Esophagus squamous epithelium (tissue), 5 donors: ENCODE measurements around the gene ELK1. TPM values are rescaled to one million over a fixed set of nuclear protein-coding genes. Genes with fewer than 3 reads are reported as not detected.
"Not testable (repeated sequence)": the region's sequence is repeated elsewhere in the genome, so short reads cannot be mapped to it uniquely, and the experiment has no call there.

Experiments
- DNase-seq: peaks from one replicate; lab custom pipeline; 2025; lab: John Stamatoyannopoulos, UW
- H3K27ac ChIP-seq, 4 donors: fragments of 200-600 bp; sonication (generic); one replicate each; pipeline ENCODE4 v1.5.1; 2016 to 2019; ENCODE audit warnings: mild to moderate bottlenecking in 1 of 4
- H3K27me3 ChIP-seq, 4 donors: fragments of 200-600 bp; sonication (generic); 1 replicate in 3 of 4; 2 replicates in 1 of 4; pipeline versions ENCODE4 v1.5.1 to v1.6.0; 2017 to 2021; ENCODE audit warnings: antibody characterized with exemption in 1 of 4
- H3K36me3 ChIP-seq, 3 donors: fragments of 200-600 bp; sonication (generic); one replicate each; pipeline ENCODE4 v1.5.1; 2016 to 2019
- H3K4me1 ChIP-seq, 3 donors: fragments of 200-600 bp; sonication (generic); one replicate each; pipeline ENCODE4 v1.5.1; 2017 to 2019
- H3K4me3 ChIP-seq, 4 donors: fragments of 200-600 bp; sonication (generic); 1 replicate in 3 of 4; 2 replicates in 1 of 4; pipeline ENCODE4 v1.5.1; 2016 to 2019; ENCODE audit warnings: mild to moderate bottlenecking in 2 of 4, moderate library complexity in 1 of 4
- H3K9me3 ChIP-seq, 3 donors: fragments of 200-600 bp; sonication (generic); one replicate each; pipeline ENCODE4 v1.5.1; 2016 to 2019
- POLR2A ChIP-seq, 4 donors: fragments of 450-650 bp; IDR thresholded peaks; one replicate each; pipeline ENCODE4 v1.6.1; 2017; ENCODE audit warnings: antibody characterized with exemption in 4 of 4, mild to moderate bottlenecking in 4 of 4, moderate library complexity in 3 of 4
- WGBS, 2 donors: methylation state at CpG; one replicate each; pipeline ENCODE4 v1.1.5; 2018; 5-methylcytosine and 5-hydroxymethylcytosine counted together
- intact Hi-C: fragments of 100-400 bp; cut with DNase I; formaldehyde crosslinking; loops from one replicate; pipeline ENCODE4 v1.15.0; 2022
- total RNA-seq, 4 donors: library from RNA; depleted of rRNA; stranded (reverse); fragments of >200 nt; gene quantifications; one replicate each; pipeline ENCODE4 v1.1.0, GENCODE V29; 2016
- TF ChIP-seq, protein P1 (sequence below), 6 experiments: fragments of 450-650 bp in 4 of 6; fragments of 200-600 bp in 2 of 6; sonication (generic) in 2 of 6; IDR thresholded peaks; one replicate each; pipeline ENCODE4 v1.5.1; 2016 to 2019; ENCODE audit warnings: antibody characterized with exemption in 6 of 6, mild to moderate bottlenecking in 4 of 6, moderate library complexity in 4 of 6
- donor health status: DM: yes; HTN: yes; CAD: no.

Gene ELK1
- total RNA-seq, 4 donors from 2014 or later: 11.4 to 22.6 (median 15.9) TPM

DNA sequence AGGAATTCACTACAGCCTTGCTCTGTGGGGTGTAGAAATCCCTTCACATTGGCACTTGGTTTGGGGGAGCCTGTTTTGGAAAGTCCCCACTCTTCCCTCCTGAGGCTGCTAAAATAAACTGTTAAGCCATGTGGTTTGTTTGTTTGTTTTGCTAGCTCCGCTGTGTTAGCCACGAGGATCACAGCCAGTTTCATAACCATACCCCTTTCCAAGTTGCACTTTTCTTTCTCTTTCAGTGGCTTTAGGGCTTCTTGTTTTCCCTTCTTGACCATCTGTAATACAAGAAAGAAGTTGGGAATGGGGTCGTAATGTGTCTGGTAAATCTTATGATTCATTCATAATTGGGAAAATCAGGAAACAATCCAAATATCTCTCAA is 33.5 kb upstream of the ELK1 start:
- no peak for DNase-seq
- Histone ChIP-seq H3K9me3 (no peaks in the 10 kb centered on the region), H3K36me3 (no peaks in the 10 kb centered on the region), H3K27ac (no peak overlapping the region), H3K4me3 (no peak overlapping the region), H3K4me1 (no peaks in the 10 kb centered on the region), H3K27me3 (no peaks in the 10 kb centered on the region)
- WGBS, 2 donors: 17 to 46% methylated on average over 2 to 3 of the region's 3 CpGs
- TF ChIP-seq, protein P1, sequence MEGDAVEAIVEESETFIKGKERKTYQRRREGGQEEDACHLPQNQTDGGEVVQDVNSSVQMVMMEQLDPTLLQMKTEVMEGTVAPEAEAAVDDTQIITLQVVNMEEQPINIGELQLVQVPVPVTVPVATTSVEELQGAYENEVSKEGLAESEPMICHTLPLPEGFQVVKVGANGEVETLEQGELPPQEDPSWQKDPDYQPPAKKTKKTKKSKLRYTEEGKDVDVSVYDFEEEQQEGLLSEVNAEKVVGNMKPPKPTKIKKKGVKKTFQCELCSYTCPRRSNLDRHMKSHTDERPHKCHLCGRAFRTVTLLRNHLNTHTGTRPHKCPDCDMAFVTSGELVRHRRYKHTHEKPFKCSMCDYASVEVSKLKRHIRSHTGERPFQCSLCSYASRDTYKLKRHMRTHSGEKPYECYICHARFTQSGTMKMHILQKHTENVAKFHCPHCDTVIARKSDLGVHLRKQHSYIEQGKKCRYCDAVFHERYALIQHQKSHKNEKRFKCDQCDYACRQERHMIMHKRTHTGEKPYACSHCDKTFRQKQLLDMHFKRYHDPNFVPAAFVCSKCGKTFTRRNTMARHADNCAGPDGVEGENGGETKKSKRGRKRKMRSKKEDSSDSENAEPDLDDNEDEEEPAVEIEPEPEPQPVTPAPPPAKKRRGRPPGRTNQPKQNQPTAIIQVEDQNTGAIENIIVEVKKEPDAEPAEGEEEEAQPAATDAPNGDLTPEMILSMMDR (IDR thresholded peaks at IDR 0.05): no peak
- no peak for TF ChIP-seq POLR2A (IDR thresholded peaks at IDR 0.05)
- intact Hi-C loops: no loop called here

DNA sequence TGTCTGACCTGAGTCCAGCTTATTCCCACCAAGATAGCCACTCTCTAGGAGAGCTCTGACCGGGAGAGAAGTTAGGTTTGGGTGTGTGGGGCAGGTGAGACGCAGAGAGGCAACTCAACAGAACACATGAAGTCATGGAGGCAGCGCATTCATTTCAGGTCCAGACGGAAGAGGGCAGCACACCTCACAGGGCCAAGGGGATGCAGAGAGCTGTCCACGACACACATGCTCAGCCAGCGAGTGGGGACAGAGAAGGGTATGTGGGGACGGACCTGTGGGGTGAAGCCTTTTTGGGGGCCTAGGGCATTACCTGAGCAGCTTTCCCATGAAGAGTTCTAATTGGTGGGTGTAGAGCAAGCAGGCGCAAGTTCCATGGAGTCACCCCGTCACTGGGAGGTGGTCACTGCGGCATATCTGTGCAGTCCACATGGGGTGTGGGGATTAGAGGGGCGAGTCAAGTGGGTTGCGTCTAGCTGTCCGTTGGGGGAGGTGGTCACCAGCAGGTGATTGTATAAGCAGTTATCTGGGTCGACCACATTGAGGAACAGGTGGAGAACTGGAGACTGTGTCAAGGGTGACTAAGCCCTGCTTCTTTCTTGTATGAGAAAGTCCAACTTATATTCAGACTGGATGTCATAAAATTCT is 32.9 kb upstream of the ELK1 start:
- intact Hi-C loops: no loop called here
- no peaks in the 10 kb centered on the region for H3K27me3 ChIP-seq
- 84% methylated on average over 9 of the region's 14 CpGs; no CpG with 5 or more reads in 1 of the 2 donors for WGBS, 2 donors
- TF ChIP-seq, protein P1 (IDR thresholded peaks at IDR 0.05): no peak
- TF ChIP-seq POLR2A (IDR thresholded peaks at IDR 0.05): no peak
- H3K4me1 ChIP-seq: no peaks in the 10 kb centered on the region
- no peak overlapping the region for H3K4me3 ChIP-seq
- DNase-seq: no peak
- H3K27ac ChIP-seq: no peak overlapping the region
- H3K36me3 ChIP-seq: no peaks in the 10 kb centered on the region
- H3K9me3 ChIP-seq: no peaks in the 10 kb centered on the region

DNA sequence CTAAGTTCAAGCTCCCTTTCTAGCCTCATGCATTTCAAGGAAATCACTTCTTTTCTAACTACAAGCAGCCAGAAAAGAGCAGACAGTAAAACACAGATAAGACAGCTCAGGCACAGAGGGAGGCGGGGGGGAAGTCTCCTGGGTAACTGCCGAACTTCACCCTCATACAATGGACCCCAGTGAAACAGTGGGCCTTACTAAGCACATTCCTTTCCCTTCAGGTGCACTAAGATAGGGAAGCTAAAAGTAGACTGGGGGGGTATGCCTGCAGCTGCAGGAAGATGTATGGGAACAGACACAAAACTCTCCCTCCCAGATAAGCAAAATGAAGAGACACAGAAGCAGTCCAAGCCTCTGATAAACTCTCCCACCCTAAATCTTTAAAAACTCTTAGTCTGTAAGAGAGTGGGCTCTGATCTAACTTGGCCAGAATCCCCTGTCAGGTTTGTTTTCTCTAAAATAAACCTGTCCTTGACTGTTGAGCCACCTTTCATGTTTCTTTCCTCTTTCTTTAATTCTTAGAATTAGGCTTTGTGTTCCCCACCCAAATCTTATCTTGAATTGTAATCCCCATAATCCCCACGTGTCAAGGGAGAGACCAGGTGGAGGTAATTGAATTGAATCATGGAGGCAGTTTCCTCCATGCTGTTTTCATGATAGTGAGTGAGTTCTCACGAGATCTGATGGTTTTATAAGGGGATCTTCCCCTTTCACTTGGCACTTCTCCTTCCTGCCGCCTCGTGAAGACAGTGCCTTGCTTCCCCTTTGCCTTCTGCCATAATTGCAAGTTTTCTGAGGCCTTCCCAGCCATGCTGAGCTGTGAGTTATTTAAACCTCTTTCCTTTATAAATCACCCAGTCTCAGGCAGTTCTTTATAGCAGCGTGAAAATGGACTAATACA is 25.8 kb upstream of the ELK1 start:
- DNase-seq, H3K27me3 ChIP-seq, H3K4me3 ChIP-seq, intact Hi-C loops, H3K9me3 ChIP-seq, H3K4me1 ChIP-seq, H3K36me3 ChIP-seq, H3K27ac ChIP-seq: not testable (repeated sequence)
- WGBS, 2 donors: 61 to 62% methylated on average over 5 to 7 of the region's 7 CpGs

DNA sequence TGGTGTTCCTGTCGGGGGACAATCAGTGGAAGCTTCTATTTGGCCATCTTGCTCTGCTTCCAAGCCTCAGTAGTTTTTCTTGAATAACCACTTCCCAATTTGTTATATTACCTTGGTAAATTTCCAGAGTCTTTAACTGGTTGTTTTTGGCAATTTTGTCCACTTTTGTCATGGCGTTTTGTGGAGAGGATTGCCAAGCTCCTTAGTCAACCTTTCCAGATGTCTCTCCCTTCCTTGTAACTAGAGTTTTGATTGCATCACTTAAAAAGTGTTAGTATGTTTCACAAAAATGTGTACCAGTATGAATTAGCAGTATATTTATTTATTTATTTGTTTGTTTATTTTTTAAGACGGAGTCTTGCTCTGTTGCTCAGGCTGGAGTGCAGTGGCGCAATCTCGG is 24.4 kb upstream of the ELK1 start:
- no peak for DNase-seq
- 69 to 77% methylated on average over 5 of the region's 5 CpGs for WGBS, 2 donors
- no peak for TF ChIP-seq POLR2A (IDR thresholded peaks at IDR 0.05)
- TF ChIP-seq, protein P1 (IDR thresholded peaks at IDR 0.05): no peak
- H3K36me3 ChIP-seq: no peaks in the 10 kb centered on the region
- H3K4me3 ChIP-seq: no peak overlapping the region
- H3K27ac ChIP-seq: no peak overlapping the region
- H3K4me1 ChIP-seq: no peaks in the 10 kb centered on the region
- intact Hi-C loops: no loop called here
- no peaks in the 10 kb centered on the region for H3K9me3 ChIP-seq
- no peaks in the 10 kb centered on the region for H3K27me3 ChIP-seq

DNA sequence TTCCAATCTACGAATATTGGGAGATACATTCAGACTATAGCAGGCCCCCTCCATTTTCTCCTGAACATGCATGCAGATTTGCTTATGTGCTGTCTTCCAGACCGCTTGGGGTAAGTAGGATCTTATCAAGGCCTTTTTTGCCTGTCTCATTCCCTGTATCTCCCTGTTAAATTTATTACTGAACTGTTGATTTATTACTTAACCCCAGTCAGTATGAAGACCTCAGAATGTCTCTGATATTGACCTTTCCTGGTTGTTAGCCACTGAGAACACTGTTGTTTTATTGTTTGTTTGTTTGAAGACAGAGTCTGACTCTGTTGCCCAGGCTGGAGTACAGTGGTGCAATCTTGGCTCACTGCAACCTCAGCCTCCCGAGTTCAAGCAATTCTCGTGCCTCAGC is 15.4 kb upstream of the ELK1 start:
- H3K4me3 ChIP-seq, DNase-seq, H3K27ac ChIP-seq, intact Hi-C loops, H3K36me3 ChIP-seq, H3K4me1 ChIP-seq, H3K9me3 ChIP-seq, H3K27me3 ChIP-seq: not testable (repeated sequence)
- WGBS, 2 donors: 78 to 85% methylated on average over 2 to 4 of the region's 4 CpGs

DNA sequence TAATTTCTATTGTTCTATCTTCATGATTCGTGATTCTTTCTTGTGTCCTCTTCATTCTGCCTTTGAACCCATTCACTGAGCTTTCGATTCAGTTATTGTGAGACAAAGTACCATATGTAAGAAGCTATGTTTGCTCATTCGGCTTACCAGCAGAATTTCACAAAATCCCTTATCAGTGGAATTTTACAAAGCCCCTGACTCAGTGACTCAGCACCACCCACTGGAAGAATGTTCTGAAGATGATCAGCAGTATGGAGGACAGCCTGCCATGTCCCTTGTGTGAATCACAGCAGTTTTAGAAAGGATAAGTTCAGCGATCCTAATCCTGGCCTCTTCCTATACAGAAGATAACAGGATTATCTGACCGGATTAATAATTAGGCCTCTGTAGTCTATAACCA is 14.4 kb upstream of the ELK1 start:
- intact Hi-C loops: no loop called here
- no peak for TF ChIP-seq POLR2A (IDR thresholded peaks at IDR 0.05)
- TF ChIP-seq, protein P1 (IDR thresholded peaks at IDR 0.05): no peak
- DNase-seq: no peak
- WGBS, 2 donors: 82 to 90% methylated on average over 4 to 5 of the region's 5 CpGs
- Histone ChIP-seq H3K27ac (no peak overlapping the region), H3K36me3 (no peaks in the 10 kb centered on the region), H3K4me3 (no peak overlapping the region), H3K27me3 (no peaks in the 10 kb centered on the region), H3K9me3 (no peaks in the 10 kb centered on the region), H3K4me1 (peaks cover 0 to under 1% (median 0%) of the 10 kb centered on the region in 3 donors)
